Breast epithelium (tissue), 3 donors: ENCODE data around the gene TGM2.

ENCODE experiments used
- CTCF ChIP-seq, 3 donors: fragments of 450-650 bp; IDR thresholded peaks; one replicate each; pipeline ENCODE4 v1.5.1; 2016 to 2017; ENCODE audit warnings: antibody characterized with exemption in 3 of 3, mild to moderate bottlenecking in 3 of 3, moderate library complexity in 3 of 3
- POLR2A ChIP-seq: fragments of 450-650 bp; IDR thresholded peaks from one replicate; pipeline ENCODE4 v1.6.1; 2016; ENCODE audit warnings: antibody characterized with exemption, mild to moderate bottlenecking, moderate library complexity
- POLR2AphosphoS5 ChIP-seq, 3 donors: sonication (generic); formaldehyde crosslinking; IDR thresholded peaks; one replicate each; pipeline ENCODE4 v1.6.1; 2017; ENCODE audit warnings: antibody characterized with exemption in 3 of 3

- no peak for TF ChIP-seq CTCF (IDR thresholded peaks at IDR 0.05)
- no peak for TF ChIP-seq POLR2AphosphoS5 (IDR thresholded peaks at IDR 0.05)
- TF ChIP-seq POLR2A, result no peak
Observed at GRCh38 chr20:38130687-38131587, 34.1 kb downstream of the TGM2 start.
